Right ventricle myocardium superior (tissue), 1 donor: ENCODE data around the gene MAN2A2. TPM values are rescaled to one million over a fixed set of nuclear protein-coding genes. Genes with fewer than 3 reads are reported as not detected.

Experiments used
- ATAC-seq: fragments of 200-7000 bp; cut with Tn5 transposase; one replicate; pipeline ENCODE4 v1.9.1; 2020; ENCODE audit warnings: mild to moderate bottlenecking; ENCODE audit not compliant: poor library complexity
- DNase-seq: peaks from one replicate; pipeline ENCODE4 v3.0.0-alpha.2; 2020
- intact Hi-C: fragments of 100-400 bp; cut with DNase I; formaldehyde crosslinking; loops from one replicate; pipeline ENCODE4 v1.11.2; 2022
- total RNA-seq: library from RNA; stranded (reverse); fragmentation: NEBNext Ultra II Directional; extraction: Animal tissue kit (Norgen Biotek cat#: 25700); gene quantifications from one replicate; pipeline ENCODE4 v1.2.1, GENCODE V29; 2021
- donor health status: DM: no; HTN: yes; CAD: no; lungs with severe emphysema.

The MAN2A2 gene
- total RNA-seq, 1 donor from 2014 or later: 130 TPM

GRCh38 chr15:90968434-90968833, 65.3 kb downstream of the MAN2A2 start:
- intact Hi-C loops: no loop called here
- no peak for DNase-seq
- no peak for ATAC-seq

- DNase-seq: no peak
- intact Hi-C loops: no loop called here
- no peak for ATAC-seq
These were observed 67.2 kb downstream of the MAN2A2 start for GRCh38 chr15:90970274-90970673.

- ATAC-seq: no peak
- no peak for DNase-seq
- intact Hi-C loops: no loop called here
These were observed 69.0 kb downstream of the MAN2A2 start for GRCh38 chr15:90972133-90972532.

Other genes starting within 250 kb of the MAN2A2 start
- gene BLM, start 186.0 kb upstream of the MAN2A2 start, total RNA-seq: 37.0 TPM
- gene FURIN, start 34.7 kb upstream of the MAN2A2 start, total RNA-seq: 45.0 TPM
- 17.1 TPM for gene FES, start 18.8 kb upstream of the MAN2A2 start, total RNA-seq
- gene HDDC3, start 29.2 kb downstream of the MAN2A2 start, total RNA-seq: 15.5 TPM
- 26.5 TPM for gene UNC45A, start 32.0 kb downstream of the MAN2A2 start, total RNA-seq
- gene RCCD1, start 51.6 kb downstream of the MAN2A2 start, total RNA-seq: 9.3 TPM
- gene PRC1, start 91.2 kb downstream of the MAN2A2 start, total RNA-seq: 3.7 TPM
- gene VPS33B, start 119.3 kb downstream of the MAN2A2 start, total RNA-seq: 4.4 TPM
- 4.1 TPM for gene SV2B, start 197.0 kb downstream of the MAN2A2 start, total RNA-seq